ENCODE results near the gene NRSN2.
"Not testable (repeated sequence)": the region's sequence is repeated elsewhere in the genome, so short reads cannot be mapped to it uniquely, and the experiment has no call there.

Gene NRSN2

GRCh38 chr20:325045-325888, 21.6 kb upstream of the NRSN2 start, which contains the start of gene SOX12:
Gene SOX12, plus strand, starts transcription at chr20:325552. Its CDS starts 373 bp downstream, at chr20:325925.
- DNase-seq (ENCODE audit: low read depth), result peak; percentile 93

DNA sequence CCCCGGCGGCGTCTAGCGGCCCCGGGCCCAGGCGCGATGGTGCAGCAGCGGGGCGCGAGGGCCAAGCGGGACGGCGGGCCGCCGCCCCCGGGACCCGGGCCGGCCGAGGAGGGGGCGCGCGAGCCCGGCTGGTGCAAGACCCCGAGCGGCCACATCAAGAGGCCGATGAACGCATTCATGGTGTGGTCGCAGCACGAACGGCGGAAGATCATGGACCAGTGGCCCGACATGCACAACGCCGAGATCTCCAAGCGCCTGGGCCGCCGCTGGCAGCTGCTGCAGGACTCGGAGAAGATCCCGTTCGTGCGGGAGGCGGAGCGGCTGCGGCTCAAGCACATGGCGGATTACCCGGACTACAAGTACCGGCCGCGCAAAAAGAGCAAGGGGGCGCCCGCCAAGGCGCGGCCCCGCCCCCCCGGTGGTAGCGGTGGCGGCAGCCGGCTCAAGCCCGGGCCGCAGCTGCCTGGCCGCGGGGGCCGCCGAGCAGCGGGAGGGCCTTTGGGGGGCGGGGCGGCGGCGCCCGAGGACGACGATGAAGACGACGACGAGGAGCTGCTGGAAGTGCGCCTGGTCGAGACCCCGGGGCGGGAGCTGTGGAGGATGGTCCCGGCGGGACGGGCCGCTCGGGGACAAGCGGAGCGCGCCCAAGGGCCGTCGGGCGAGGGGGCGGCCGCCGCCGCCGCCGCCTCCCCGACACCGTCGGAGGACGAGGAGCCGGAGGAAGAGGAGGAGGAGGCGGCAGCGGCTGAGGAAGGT, 20.8 kb upstream of the NRSN2 start:
- peak; percentile 15 for DNase-seq (ENCODE audit: low read depth)

GRCh38 chr20:326645-327185, 20.2 kb upstream of the NRSN2 start:
- DNase-seq (ENCODE audit: low read depth), result no peak

DNA sequence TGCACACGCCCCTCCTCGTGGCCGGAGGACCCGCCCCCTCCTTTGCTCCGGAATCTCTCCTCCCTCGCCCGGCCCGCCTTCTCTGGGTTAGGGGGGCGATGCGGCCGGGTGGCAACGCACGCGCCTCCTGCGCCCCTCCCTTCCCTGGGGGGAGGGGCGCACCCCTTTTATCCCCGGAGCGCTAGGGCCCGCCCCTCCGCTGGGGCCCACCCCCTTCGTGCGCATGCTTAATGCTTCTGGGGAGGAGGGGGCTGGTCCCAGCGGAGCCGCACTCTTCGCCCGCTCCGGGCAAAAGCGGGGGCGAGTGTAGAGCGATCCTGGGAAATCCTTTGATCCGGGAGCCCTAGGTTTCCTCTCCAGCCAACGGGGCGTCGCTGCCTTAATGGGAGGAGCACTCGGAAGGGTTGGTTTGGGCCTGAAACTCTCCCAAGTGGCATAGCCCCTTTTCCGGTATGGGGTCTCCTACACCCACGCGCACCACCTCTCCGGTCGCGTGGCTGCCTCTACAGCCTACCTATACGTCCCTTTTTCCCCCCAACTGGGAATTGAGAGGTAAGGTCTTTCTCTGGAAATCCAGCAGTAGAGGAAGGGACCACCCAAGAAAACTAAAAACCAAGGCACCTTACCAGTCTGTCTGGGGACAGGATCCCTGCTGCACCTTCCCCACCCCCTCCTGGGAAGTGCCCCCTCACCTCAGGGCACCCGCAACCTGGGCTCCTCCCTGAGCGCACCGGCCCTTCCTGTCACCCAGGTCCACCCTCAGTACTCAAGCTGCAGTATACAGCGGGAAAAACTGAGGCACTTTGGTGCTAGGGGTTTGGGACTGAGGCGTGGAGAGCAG, 19.5 kb upstream of the NRSN2 start:
- peak; percentile 52 for DNase-seq (ENCODE audit: low read depth)

GRCh38 chr20:328027-328974, 18.6 kb upstream of the NRSN2 start:
- no peak for DNase-seq (ENCODE audit: low read depth)

- DNase-seq (ENCODE audit: low read depth), result no peak
These were observed 17.8 kb upstream of the NRSN2 start for GRCh38 chr20:328975-329695.

DNA sequence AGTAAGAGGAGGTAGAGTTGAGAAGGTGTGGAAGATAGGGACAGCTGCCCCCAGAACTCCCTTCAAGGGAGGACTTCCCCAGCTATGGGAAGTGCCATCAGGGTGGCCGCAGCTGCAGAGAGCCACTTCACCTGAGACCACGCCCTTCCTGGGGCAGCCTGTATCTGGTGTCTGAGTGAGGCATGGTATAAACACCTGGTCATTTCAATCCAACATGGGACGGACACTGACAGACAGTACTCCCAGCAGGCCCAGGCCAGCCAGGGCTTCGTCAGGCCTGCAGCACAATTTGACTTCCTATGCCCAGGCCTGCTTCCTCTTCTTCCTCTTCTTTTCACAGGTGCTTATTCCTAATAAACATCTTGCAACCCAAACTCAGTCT, 17.1 kb upstream of the NRSN2 start:
- DNase-seq (ENCODE audit: low read depth), result no peak

DNA sequence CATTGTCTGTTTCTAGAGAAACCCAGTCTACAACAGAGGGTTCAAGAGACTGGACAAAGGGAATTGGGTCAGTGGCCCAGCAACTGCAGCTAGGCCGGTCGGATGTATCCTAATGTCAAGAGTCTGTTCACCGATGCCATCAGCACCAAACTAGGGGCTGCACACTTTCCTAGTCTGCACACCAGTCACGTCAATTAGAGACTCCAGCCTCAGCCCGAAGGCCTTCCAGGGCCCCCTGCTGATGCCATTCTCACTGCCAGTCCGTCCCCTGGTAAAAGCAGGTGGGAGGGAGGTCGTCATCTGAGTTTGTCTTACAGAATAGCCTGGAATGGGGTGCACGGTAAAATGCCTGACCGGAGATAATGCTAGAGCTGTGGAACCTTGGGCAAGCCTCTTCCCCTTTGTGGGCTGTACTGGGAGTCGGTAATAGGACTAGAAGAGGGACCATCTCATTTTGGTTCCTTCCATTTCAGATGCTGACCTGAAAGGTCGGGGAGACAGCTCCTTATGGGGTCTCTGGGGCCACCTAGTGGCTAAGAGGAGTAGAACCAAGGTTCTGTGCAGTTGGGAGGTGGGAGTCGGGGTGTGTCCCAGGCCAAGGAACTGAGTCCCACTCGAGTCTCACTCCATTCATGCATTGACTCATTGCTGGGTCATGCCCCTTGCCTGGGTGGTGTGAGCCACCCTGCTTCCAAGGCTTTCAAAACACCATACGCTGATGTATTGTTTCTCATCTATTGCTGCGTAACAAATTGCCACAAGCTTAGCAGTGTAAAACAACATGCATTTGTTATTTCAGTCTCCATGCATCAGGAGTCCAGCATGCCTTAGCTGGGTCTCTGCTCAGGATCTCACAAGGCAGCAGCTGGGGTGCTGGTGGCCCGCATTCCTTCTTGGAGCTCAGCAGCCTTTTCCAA, 16.4 kb upstream of the NRSN2 start:
- peak; percentile 25 for DNase-seq (ENCODE audit: low read depth)

GRCh38 chr20:334578-334977, 12.3 kb upstream of the NRSN2 start:
- DNase-seq (ENCODE audit: low read depth), result no peak

DNA sequence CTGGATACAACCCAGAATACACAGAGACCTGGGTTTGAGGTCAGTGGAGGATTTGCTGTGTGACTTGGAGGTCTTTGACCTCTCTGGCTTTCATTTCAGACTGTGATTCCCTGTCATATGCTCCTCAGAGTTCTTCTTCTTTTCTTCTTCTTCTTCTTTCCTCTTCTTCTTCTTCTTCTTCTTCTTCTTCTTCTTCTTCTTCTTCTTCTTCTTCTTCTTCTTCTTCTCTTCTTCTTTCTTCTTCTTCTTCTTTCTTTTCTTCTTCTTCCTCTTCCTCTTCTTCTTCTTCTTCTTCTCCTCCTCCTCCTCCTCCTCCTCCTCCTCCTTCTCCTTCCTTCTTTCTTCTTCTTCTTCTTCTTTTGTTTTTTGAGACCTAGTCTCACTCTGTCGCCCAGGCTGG, 10.9 kb upstream of the NRSN2 start:
- DNase-seq (ENCODE audit: low read depth), result not testable (repeated sequence)

DNA sequence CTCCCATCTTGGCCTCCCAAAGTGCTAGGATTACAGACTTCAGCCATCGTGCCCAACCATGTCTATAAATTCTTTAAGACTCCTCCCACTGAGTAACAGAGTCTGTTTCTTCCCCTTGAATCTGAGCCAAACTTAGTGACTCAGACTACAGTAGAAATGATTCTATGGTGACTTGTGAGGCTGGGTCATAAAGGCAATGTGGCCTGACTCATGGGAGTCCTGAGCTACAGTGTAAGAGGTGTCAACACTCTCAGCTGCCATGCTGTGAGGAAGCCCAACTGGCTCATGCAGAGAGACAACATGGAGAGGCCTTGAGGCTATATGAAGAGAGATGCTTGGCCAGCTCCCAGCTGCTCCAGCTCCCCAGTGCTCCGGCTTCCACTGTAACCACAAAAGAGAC, 5.2 kb upstream of the NRSN2 start:
- no peak for DNase-seq (ENCODE audit: low read depth)

DNA sequence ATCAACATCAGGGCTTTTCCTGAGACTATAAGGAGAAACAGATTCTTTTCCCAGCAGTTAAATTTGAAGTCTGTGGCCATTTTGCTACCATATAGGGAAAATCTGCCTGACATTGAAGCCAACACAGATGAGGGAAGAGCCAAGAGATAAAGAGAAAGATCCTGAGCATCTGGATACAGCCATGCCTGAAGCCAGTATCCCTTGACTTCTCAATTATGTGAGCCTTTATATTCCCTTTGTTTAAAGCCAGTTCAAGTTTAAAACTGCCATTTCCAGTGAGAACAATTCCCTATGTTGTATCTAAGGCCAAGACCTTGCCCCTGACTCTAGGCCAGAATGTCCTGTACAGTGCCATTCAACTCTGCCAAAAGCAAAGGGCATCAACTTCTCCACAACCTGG, 3.8 kb upstream of the NRSN2 start:
- no peak for DNase-seq (ENCODE audit: low read depth)

- no peak for DNase-seq (ENCODE audit: low read depth)
These were observed 775 bp upstream of the NRSN2 start for GRCh38 chr20:346033-346639.

DNA sequence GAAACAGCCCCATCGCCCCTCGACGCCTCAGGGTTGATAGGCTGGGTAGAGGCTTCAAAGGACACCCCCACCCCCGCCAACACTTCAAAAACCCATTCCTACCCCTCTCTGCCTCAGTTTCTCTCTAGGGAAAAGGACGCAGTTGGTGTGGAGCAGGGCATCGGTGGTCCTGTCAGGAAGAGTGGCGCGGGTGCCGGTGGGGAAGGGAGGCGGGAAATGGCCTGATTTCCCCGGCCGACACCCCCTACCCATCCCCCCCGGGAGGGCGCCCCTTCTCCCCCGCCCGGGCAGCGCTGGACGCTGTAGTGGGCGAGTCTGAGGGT, 367 bp downstream of the NRSN2 start:
- no peak for DNase-seq (ENCODE audit: low read depth)

GRCh38 chr20:347640-348484, 951 bp downstream of the NRSN2 start:
- DNase-seq (ENCODE audit: low read depth), result peak; percentile 38

GRCh38 chr20:348972-349841, 2.3 kb downstream of the NRSN2 start:
- no peak for DNase-seq (ENCODE audit: low read depth)

DNA sequence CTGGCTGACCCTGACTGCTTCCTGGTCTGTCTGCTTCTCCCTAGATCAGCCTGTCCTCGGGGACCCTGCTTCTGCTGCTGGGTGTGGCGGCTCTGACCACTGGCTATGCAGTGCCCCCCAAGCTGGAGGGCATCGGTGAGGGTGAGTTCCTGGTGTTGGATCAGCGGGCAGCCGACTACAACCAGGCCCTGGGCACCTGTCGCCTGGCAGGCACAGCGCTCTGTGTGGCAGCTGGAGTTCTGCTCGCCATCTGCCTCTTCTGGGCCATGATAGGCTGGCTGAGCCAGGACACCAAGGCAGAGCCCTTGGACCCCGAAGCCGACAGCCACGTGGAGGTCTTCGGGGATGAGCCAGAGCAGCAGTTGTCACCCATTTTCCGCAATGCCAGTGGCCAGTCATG, 6.3 kb downstream of the NRSN2 start:
- no peak for DNase-seq (ENCODE audit: low read depth)
